SH-SY5Y (cell line): ENCODE results near the gene TUBA4B.

Experiments
- GATA2 ChIP-seq: IDR thresholded peaks from 2 replicates; pipeline ENCODE4 v1.6.1; 2011; ENCODE audit warnings: mild to moderate bottlenecking, low read depth, low read length
- GATA3 ChIP-seq: IDR thresholded peaks from 2 replicates; pipeline ENCODE4 v1.6.1; 2011; ENCODE audit warnings: low read depth, mild to moderate bottlenecking, low read length, moderate library complexity

The TUBA4B gene

GRCh38 chr2:219252900-219253752 is at the start of gene TUBA4B:
Gene TUBA4B, plus strand, starts transcription at chr2:219253243. Its CDS starts 165 bp downstream, at chr2:219253408.
- no peak for TF ChIP-seq GATA2
- no peak for TF ChIP-seq GATA3

GRCh38 chr2:219204425-219205164 is 48.4 kb upstream of the TUBA4B start:
- TF ChIP-seq GATA3 (no peak), GATA2 (no peak)

- TF ChIP-seq GATA3 (no peak), GATA2 (no peak)
Observed at GRCh38 chr2:219205165-219205538, 47.9 kb upstream of the TUBA4B start.

- no peak for TF ChIP-seq GATA2
- TF ChIP-seq GATA3, result no peak
Observed at GRCh38 chr2:219205981-219206327, 47.1 kb upstream of the TUBA4B start.

GRCh38 chr2:219206328-219207133 is 46.5 kb upstream of the TUBA4B start, which contains the start of gene ZFAND2B:
Gene ZFAND2B, plus strand, starts transcription at chr2:219206782. Its CDS starts 206 bp downstream, at chr2:219206988.
- no peak for TF ChIP-seq GATA2
- TF ChIP-seq GATA3, result no peak

- no peak for TF ChIP-seq GATA3
- no peak for TF ChIP-seq GATA2
Observed at GRCh38 chr2:219207134-219207883, 45.7 kb upstream of the TUBA4B start.

- TF ChIP-seq GATA3, result no peak
- TF ChIP-seq GATA2, result no peak
Observed at GRCh38 chr2:219207884-219208740, 44.9 kb upstream of the TUBA4B start.

- TF ChIP-seq GATA2 (no peak), GATA3 (no peak)
Observed at GRCh38 chr2:219209236-219210195, 43.5 kb upstream of the TUBA4B start.

GRCh38 chr2:219210196-219210885 is 42.7 kb upstream of the TUBA4B start:
- TF ChIP-seq GATA2 (no peak), GATA3 (no peak)

GRCh38 chr2:219210886-219211362 is 42.1 kb upstream of the TUBA4B start:
- TF ChIP-seq GATA3, result no peak
- no peak for TF ChIP-seq GATA2

- TF ChIP-seq GATA3, result no peak
- TF ChIP-seq GATA2, result no peak
Observed at GRCh38 chr2:219213026-219213415, 40.0 kb upstream of the TUBA4B start.
